GM19467 (cell line): ENCODE results near the gene TTLL5.

Experiments used
- ATAC-seq: cut with Tn5 transposase; IDR thresholded peaks from one replicate; pipeline ENCODE4 v1.9.1; 2021; ENCODE audit warnings: mild to moderate bottlenecking, moderate library complexity; ENCODE audit not compliant: unreplicated experiment

TTLL5 gene

GRCh38 chr14:75697386-75697785 lies 36.3 kb downstream of the TTLL5 start:
- ATAC-seq: no peak

GRCh38 chr14:75697918-75698317 lies 36.9 kb downstream of the TTLL5 start:
- no peak for ATAC-seq

DNA sequence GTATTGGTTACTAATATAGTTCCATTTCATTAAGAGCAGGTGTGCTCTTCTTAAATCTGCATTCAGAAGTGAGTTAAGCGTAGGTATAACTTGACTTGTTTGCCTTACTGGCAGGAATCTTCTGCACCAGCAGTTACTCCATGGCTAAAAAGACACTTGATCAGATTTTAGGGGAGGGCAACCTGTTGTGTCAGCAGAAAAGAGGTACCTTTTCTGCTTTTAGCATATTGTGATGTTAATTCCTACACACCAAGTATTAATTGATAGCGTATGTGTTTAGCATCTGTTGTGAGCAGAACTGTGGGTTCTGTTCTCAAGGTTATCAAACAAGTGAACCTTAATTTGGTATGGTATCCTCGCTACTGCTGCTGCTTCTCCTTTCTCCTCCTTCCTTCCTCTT lies 38.3 kb downstream of the TTLL5 start:
- ATAC-seq: no peak

- ATAC-seq: no peak
These were observed 39.2 kb downstream of the TTLL5 start for GRCh38 chr14:75700295-75700694.

- ATAC-seq: no peak
These were observed 41.1 kb downstream of the TTLL5 start for GRCh38 chr14:75702122-75702521.

DNA sequence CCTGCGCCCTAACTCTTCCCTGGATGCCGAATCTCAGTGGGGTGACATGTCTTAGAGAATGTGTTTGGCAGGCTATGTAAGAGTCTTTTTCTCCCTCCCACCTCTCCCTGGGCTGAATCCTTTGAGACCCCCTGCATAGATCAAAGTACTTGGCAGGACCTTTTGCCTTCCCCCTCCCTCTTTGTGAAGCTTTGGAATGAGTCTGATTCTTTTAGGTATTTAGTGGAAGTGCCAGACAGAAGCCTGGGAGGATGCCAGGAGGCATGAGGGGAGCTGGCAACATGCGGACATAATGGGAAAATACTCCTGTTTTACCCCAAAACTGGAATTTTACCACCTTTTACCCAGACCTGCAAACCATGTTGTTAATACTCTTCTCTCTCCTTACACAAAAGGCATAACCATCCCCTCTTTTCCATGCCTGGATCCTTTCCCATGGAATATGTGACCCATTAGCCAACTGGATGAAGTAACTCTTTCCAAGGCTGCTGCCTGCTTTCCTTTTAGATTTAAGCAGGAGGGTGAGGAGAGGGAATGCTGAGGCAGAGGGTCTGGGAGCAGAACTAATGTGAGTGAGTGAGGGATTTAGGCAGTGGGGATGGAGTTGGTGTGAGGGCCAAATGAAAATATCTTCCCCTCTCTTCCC lies 41.7 kb downstream of the TTLL5 start:
- no peak for ATAC-seq

- no peak for ATAC-seq
These were observed 42.4 kb downstream of the TTLL5 start for GRCh38 chr14:75703467-75703866.

DNA sequence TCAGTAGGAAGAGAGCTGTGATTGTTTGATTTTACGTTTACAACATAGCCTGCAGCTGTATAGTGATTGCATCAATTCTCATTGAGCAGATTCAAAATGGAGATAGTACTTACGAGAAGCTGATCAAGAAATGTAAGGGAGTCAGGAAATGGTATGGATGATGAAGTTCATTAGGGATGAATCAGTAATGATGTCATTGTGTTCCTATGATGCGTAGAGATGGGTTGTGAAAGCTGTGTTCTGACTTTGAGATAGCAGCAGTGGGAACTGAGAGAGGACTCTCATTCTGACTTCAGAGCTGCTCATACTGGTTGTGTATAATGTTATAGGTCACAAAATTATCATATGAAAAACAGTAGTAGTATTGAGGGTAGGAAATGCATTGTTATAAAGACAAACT lies 44.0 kb downstream of the TTLL5 start:
- ATAC-seq: no peak

- no peak for ATAC-seq
These were observed 48.3 kb downstream of the TTLL5 start for GRCh38 chr14:75709207-75709812.

- no peak for ATAC-seq
These were observed 50.2 kb downstream of the TTLL5 start for GRCh38 chr14:75711105-75711795.

DNA sequence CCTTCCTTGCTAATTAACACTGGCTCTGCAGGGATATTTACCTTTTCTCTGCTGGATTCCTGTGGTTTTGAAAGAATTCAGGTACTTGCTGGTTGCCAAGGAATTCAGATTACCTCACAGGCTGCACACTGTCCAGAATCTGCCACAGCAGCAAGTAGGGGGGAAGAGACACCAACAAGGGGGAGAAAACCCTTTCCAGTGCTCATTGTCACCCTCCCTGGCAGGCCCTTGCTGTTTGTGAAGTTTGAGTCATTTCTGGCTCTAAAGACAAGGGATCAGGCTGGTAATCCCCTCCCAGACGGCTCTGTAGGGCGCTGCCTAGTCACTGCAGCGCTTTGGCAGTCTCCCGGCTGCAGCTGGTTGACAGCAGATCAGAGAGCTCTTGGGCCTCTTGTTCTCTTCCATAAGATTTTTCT lies 50.8 kb downstream of the TTLL5 start:
- ATAC-seq: no peak

GRCh38 chr14:75714991-75715390 lies 53.9 kb downstream of the TTLL5 start:
- ATAC-seq: no peak

DNA sequence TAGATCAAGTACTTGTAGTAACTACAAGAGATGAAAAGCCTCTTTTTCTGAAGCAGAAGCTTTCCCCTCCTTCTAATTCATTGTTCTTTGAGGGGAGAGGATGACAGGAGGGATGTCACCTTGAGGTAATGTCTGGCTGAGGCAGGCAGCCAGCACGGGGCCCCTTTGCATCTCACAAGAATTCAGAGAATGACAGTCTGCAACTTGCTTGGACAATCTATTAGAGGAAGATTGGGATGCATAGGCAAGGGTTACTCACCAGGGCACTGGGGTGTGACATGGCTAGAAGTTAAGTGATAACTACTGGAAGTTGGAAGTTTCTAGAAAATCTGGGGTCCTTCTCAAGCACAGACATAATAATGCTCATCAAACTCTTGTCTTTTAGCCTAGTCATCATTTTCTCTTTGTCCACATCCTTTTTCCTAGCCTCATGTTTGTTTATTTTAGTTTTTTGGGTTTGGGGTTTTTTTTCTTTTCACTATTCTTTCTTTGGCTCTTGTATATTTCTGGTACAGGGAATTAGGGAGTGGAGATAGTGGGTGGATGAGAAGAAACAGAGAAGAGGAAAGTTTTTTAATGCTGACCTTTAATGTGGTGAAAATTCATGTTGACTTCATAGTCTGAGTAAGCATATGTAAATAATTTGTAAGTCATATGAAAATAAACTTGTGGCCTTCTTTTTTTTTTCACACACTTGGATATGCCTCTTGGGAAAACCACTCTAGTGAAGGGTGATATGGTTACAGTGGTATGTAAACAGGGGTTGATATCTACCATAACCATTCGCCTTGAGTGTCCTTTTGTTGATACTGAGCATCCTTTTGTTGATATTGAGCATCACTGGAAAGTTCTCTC lies 55.1 kb downstream of the TTLL5 start:
- no peak for ATAC-seq

- ATAC-seq: no peak
These were observed 56.7 kb downstream of the TTLL5 start for GRCh38 chr14:75717729-75718128.

GRCh38 chr14:75718199-75718598 lies 57.2 kb downstream of the TTLL5 start:
- no peak for ATAC-seq

- no peak for ATAC-seq
These were observed 59.1 kb downstream of the TTLL5 start for GRCh38 chr14:75720116-75720515.

GRCh38 chr14:75720842-75721498 lies 59.9 kb downstream of the TTLL5 start:
- no peak for ATAC-seq

- ATAC-seq: no peak
These were observed 62.7 kb downstream of the TTLL5 start for GRCh38 chr14:75723716-75724115.

- no peak for ATAC-seq
These were observed 63.6 kb downstream of the TTLL5 start for GRCh38 chr14:75724414-75725204.

GRCh38 chr14:75725481-75725880 lies 64.4 kb downstream of the TTLL5 start:
- ATAC-seq: no peak
